HG02938 (cell line): Measurements from ENCODE around the gene KIF26B.
"Not testable (repeated sequence)": the region's sequence is repeated elsewhere in the genome, so short reads cannot be mapped to it uniquely, and the experiment has no call there.

ENCODE experiments used
- ATAC-seq: cut with Tn5 transposase; IDR thresholded peaks from one replicate; pipeline ENCODE4 v1.9.1; 2021; ENCODE audit warnings: mild to moderate bottlenecking, moderate library complexity; ENCODE audit not compliant: unreplicated experiment

The KIF26B gene

DNA sequence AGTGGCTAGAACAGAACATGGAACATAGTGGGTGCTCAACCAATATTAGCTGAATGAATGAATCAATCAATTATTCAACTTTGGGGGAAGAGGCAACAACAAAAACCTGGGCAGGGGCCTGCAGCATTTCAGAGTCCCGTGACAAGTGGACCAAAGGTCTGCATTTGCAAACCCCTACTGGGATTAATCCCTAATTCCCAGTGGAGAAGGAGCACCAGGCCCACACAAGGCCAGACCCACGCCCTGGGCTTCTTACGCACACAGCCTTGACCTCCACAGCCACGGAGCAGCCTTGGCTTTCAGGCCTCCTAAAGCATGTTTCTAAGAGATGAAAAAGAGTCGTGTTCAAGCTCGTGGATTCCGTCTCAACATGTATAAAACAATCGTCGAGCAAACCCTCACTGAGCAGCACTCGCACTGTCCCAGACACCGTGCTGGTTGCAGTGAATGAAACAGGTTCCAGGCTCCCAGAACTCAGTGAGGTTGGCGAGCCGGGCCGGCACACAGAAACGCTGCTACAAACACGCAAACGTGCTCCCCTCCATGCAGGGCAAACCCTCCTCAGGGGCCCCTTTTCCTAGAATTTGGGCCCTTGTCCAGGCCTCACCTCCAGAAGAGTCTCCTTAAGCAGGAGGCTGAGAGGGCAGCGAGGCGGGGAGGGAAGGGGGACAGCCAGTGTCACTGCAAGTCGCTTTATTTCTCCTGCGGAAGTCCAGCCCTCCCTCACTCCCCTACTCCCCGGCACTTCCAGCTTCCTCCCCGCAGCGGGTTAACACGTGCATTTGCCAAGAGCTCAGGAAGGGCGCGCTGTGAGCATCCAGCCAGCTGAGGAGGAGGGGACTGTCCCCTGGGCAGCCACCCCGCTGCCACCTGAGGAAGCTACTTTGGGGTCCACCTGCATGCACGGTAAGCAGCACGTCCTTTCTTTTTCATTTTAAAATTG lies 556.4 kb downstream of the KIF26B start:
- ATAC-seq: no peak

DNA sequence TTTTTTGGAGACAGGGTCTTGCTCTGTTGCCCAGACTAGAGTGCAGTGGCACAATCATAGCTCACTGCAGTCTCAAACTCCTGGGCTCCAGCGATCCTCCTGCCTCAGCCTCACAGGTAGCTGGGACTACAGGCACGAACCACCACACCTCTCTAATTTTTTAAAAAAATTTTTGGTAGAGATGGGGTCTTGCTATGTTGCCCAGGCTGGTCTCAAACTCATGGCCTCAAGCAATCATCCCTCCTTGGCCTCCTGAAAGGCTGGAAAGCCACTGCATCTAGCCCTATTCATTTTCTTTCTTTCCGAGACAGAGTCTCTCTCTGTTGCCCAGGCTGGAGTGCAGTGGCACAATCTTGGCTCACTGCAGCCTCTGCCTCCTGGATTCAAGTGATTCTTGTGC lies 559.2 kb downstream of the KIF26B start:
- ATAC-seq: not testable (repeated sequence)

DNA sequence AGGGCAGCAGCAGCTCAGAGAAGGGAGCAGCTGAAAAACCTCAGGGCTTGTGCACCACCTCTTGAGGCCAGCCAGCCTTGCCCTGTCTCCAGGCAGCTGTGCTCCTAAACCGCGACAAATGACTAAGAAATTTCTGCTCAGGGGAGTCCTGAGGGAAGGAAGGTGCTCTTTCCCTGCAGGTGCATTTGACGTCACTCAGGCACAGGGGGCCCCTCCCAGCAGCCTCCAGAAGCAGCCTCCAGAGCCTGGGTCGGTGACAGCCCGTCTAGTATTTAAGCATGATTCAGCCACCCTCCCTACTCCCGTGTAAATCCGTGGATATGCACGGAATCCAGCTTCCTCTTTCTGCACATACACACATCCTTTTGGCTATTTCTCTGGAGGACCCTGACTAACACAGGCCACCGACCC lies 560.5 kb downstream of the KIF26B start:
- ATAC-seq: no peak

DNA sequence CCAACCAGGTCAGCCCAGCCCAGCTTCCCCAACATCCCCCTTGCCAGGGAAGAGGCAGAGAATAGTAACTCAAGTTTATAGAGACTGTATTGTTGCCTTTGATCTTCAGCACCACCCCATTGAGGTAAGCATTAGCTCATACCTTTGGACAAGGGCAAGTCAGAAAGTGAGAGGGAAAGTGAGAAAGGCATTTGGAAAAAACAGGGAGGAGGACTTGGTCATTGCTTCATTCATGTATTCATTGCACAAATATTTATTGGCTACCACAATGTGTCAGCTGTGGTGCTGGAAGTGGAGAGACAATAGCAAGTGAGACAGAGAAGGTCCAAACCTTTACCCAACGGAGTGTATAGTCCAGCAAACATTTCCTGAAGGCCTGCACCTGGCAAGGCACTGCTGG lies 561.2 kb downstream of the KIF26B start:
- ATAC-seq: no peak

DNA sequence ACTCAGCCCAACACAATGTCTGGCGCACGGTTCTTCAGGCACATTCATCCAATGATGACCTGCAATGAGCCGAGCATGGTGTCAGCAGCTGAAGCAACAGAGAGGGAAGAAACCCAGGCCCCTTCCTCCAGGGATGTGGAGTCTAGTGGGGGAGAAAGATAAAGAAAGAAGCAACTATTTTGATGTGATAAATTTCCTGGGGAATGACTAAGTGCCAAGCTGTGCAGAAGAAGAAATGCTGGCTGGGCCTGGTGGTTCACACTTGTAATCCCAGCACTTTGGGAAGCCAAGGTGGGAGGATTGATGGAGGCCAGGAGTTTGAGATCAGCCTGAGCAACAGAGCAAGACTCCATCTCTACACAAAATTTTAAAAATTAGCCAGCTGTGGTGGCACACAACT lies 561.8 kb downstream of the KIF26B start:
- no peak for ATAC-seq

DNA sequence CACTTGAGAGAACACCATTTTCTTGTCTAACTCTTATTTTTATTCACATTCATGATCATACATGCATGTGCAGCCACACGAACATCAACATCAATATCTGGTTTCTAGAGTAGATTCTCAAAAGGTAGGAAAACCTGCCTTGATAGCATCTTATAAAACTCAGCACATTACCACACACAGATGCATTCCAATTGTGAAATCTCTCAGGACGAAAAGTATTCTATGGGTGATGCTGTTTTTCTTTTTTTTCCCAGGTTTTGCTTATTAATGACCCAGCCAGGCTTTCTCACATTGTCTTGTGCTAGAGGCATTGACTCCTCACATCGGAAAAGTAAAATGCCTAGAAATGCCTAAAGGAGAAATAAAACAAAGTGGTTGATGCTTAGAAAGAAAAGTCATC lies 562.8 kb downstream of the KIF26B start:
- ATAC-seq: no peak

DNA sequence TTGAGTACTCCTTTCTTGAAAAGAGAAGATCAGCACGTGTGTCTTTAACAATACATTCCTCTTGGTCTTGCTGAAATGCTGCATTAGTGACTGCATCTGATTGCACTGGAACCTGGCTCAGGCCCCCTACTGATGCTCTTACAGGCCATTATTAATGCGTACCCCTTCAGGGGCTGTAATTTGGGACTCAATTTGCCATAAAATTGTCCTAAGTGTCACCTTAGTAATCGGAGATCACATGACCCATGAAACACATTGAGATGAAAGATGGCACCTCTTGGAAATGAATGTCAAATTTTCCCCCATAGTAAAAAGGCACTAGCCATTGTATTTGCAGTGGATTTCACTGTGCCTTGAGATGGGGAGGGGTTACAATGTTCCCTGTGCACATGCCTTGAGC lies 563.3 kb downstream of the KIF26B start:
- ATAC-seq: no peak

DNA sequence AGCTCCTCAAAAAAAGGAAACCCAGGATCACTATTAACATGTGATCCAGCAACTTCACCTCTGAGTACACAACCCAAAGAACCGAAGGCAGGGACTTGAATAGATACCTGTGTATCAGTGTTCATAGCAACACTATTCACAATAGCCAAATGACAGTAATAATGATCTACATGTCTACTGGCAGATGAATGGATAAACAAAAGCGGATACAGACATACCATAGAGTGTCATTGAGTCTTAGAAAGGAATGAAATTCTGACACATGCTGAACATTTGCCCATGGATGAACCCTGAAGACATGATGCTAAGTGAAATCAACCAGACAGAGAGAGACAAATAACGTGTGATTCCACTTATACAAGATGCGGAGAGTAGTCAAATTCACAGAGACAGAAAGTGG lies 564.2 kb downstream of the KIF26B start:
- ATAC-seq: no peak

DNA sequence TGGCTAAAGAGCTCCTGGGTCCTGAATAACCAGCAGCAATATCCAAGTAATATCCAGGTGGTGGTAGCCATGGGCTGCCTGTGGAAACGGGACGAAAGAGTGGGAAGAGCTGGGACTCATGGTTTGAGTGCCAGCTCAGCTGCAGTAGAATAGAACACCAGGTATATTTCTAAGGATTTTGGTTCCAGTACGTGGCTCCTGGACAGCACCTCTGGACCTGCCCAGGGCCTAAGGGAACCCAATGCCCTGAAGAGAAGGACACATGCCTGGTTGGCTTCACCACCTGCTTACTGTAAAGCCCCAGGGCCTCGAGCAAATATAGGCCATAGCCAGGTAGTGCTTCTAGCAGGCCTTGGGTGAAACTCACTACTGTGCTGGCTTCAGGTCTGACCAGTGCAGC lies 566.7 kb downstream of the KIF26B start:
- no peak for ATAC-seq

DNA sequence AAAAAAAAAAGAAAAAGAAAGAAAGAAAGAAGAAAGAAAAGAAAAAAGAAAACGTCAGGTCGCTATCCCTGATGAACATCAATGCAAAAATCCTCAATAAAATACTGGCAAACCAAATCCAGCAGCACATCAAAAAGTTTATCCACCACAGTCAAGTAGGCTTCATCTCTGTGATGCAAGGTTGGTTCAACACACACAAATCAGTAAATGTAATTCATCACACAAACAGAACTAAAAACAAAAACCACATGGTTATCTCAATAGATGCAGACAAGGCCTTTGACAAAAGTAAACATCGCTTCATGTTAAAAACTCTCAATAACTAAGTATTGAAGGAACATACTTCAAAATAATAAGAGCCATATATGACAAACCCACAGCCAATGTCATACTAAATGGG lies 573.2 kb downstream of the KIF26B start:
- not testable (repeated sequence) for ATAC-seq

DNA sequence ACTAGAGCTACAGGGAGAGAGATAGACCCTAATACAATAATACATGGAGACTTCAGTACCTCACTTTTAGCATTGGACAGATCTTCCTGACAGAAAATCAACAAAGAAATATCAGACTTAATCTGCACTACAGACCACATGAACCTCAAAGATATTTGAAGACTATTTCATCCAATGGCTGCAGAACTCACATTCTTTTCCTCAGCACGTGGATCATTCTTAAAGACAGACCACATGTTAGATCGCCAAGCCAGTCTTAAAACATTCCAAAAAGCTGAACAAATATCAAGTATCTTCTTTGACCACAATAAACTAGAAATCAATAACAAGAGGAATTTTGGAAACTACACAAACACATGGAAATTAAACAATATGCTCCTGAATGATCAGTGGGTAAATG lies 576.0 kb downstream of the KIF26B start:
- ATAC-seq: no peak

DNA sequence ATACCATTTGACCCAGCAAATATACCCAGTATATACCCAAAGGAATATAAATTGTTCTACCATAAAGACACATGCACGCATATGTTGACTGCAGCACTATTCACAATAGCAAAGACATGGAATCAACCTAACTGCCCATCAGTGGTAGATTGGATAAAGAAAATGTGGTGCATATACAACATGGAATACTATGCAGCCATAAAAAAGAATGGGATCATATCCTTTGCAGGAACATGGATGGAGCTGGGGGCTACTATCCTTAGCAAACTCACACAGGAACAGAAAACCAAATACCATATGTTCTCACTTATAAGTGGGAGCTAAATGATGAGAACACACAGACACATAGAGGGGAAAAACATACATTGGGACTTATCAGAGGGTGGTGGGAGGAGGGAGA lies 585.6 kb downstream of the KIF26B start:
- not testable (repeated sequence) for ATAC-seq

DNA sequence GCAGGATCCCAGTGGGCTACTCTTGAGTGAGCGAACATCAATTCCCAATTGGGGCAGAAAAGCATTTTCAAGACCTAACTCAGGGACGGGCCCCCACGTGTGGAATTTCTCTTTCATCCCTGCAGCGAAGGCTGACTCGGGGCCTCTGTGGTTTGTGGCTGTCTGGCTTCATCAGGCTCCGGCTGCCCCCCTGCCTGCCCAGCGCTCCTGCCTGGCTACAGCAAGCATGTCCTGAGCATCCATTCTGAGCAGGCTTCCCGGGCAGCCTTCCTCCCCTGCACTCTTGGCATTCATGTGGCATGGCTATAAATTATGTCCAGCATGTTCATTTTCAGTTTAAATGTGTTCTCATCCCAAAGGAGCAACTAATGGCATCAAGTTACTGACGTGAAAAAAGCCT lies 588.1 kb downstream of the KIF26B start:
- no peak for ATAC-seq

DNA sequence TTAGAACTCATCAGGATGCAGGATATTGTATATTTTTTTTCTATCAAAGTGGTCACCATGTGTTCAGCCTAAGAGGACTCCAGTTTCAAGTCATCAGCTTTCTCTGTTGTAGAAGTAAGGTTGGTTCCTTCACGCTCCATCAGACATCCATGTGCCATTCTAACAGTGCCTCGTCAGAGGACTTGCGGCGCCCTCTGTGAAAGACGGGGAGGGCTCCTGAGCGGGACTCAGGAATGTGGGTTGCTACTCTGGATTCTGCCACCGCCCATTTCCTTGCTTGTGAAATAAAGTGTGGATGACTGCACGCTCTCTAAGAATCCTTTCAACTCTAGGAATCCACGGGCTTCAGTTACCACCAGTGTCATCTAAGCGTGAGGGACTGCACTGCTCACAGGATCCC lies 593.5 kb downstream of the KIF26B start:
- ATAC-seq: no peak

DNA sequence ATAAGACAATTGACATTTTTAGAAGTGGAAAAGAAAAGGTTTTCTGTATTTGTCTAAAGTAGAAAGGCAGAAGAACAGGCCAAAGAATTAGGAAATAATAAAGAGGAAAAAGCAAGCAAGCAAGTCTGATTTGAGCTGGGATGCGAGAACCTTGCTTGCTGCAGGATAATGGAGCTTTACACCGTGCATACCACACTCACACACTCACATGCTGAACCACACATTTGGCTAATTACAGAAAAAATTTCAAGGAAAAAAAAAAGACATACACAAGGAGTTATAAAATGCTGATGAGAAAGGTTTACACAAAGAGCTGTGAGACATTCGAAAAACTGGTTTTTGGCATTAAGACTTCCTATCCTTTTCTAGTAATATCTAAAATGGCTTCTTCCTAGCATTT lies 593.9 kb downstream of the KIF26B start:
- no peak for ATAC-seq

DNA sequence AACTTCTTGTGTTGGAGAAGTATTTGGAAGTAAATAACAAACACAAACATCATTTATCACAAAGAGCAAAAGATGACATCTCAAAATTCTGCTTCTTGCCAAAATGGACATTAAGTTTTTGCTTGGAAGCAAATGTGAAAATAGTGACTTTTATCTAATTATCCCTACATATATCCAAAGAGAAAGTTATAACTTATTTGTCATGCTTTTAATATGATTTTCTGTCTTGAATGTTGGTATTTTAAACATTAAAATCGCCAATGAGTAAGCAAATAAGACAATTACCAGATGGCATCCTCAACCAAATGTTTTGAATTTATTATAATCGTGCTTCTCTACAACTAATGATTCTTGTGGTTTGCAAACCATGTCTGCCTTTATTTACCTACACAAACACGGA lies 594.3 kb downstream of the KIF26B start:
- no peak for ATAC-seq

DNA sequence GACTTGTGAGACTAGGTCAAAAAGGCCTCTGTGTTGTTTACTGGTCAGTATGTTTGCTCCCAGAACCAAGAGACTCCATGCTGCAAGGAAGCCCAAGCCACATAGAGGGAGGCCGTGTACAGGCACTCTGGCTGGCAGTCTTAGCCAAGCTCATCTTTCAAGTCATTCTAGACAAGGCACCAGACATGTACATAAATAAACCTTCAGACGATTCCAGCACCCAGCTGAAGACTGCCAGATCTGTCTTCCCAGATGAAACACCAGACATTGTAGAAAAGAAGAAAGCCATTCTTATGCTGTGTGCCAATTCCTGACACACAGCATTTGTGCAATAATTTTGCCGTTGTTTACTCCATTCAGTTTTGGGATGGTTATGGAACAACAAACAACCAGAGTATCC lies 595.5 kb downstream of the KIF26B start:
- ATAC-seq: no peak

DNA sequence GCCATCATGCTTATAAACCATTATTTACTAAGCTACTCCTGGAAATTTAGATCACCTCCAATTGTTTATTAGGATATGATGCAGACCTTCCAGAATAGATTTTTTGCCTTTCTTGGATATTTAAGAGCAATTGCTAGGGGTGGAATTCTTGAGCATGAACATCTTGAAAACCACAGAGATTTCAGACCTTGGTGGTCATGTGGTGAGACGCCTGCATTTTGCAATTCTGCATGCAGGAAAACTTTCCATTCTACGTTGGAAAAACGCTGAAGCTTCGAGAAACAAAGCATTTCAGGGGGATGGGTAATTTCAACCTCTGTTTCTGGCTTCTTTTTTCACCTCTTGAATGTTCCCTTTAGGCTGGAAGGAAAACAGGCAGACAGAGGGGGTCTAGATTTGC lies 596.3 kb downstream of the KIF26B start:
- ATAC-seq: no peak

DNA sequence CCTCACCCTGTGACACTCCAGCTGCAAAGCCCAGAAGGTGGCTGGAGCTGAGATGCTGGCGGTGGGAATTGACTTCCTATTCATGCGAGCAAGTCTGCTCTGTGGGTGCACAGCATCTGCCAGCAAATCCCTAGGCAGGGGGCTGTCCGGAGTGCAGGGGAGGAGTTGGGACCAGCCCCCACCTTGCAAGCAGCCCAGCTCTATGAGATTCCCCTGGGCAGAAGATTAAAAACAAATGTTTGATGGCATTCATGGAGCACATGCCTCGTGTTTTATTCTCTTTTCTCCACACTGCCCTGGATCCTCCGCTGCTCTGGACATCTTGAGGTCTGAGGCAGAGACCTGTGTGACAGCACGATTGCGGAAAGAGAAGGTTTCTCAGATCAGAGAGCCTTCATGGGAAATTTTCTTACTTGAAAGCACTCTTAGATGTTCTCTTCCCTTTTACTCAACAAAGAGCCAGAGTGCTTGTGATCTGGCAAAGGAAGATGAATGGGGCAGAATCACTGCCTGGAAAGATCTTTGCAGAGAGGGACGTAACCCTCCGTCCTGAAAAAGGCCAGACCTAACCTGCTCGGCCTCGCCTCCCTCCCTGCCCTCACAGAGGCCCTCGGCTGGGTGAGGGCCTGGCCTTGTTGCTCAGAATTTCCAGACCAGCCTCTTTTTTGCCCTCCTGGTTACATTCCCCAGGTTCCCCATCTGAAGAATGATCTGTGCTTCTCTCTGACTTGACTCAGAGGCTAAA lies 597.1 kb downstream of the KIF26B start:
- no peak for ATAC-seq

DNA sequence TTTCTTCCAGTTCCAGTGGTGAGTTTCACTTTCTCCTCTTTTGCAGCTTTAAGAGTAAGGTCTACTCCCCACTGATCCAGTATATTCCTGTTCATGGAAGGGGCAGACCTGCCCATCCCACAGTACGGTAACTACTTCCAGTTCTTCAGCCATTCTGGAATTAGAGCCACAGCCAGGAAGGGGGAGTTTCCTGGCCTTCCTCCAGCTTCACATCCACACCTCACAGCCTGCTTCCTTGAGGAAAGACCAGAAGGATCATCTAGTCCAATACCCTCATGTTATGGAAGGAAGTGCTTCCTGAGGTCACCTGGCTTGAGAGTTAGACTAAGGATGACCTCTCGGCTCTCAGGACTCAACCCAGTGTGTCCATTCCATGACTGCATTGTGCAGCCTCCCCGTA lies 597.8 kb downstream of the KIF26B start:
- ATAC-seq: no peak

DNA sequence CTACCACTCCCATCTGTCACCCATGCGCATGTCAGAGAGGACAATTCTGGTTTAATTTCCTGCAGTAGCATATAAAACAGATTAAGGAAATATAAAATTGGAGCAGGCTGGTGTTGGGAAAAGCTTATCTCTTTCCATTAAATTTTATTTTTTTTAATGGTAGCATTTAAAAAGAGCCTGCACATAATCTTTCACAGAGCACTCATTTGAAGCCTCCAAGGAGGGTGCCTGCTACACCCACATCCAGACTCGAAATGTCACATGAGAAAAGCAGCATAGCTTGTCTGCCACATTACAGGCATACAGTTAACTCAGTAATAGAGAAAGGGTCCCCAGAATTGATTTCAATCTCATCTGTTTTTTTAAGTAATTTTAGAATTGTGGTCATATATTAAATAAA lies 599.0 kb downstream of the KIF26B start:
- ATAC-seq: no peak

DNA sequence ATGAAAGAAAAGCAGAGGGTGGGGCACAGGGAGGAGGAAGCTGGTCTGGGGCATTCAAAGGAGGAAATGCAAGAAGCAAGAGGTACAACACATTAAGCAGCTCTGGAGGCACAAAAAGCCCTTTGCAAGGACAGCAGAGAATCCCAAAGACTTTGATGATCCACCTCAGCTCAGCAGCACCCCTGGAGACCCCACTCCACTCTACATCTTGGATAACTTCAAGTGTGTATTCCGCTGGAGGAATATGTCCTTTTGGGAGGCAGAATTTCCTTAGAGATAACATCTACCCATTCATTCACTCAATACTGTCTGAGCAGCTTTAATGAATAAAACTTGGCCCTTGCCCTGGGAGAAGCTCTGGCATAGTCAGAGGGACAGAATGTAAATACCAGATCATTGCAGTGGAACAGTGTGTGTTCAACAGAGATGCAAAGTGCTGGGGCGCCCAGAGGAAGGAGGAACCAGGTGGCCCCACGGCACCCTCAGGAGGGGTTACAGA lies 599.7 kb downstream of the KIF26B start:
- no peak for ATAC-seq
